Mesodermal cell (in vitro differentiated cells): ENCODE results near the gene ACSS1.

Experiments used
- H3K27ac ChIP-seq: 2 replicates; pipeline ENCODE4 v1.7.0; 2013; ENCODE audit warnings: mild to moderate bottlenecking, low read depth, low read length, moderate library complexity; ENCODE audit not compliant: severe bottlenecking
- H3K36me3 ChIP-seq: 2 replicates; pipeline ENCODE4 v1.7.1; 2013; ENCODE audit warnings: mild to moderate bottlenecking, low read length, moderate library complexity; ENCODE audit not compliant: control insufficient read depth, insufficient read depth
- H3K4me1 ChIP-seq: one replicate; pipeline ENCODE4 v1.7.1; 2013; ENCODE audit warnings: mild to moderate bottlenecking, low read length; ENCODE audit not compliant: insufficient read depth, control insufficient read depth, poor library complexity, severe bottlenecking
- H3K4me3 ChIP-seq: 2 replicates; pipeline ENCODE4 v1.7.0; 2013; ENCODE audit warnings: low read length, control low read depth, mild to moderate bottlenecking; ENCODE audit not compliant: insufficient read depth, poor library complexity, severe bottlenecking; ENCODE audit errors: extremely low read depth
- H3K9me3 ChIP-seq: 2 replicates; pipeline ENCODE4 v1.7.1; 2013; ENCODE audit warnings: mild to moderate bottlenecking, low read length, moderate library complexity; ENCODE audit not compliant: control insufficient read depth
- WGBS, 2 experiments: methylation state at CpG; one replicate each; pipeline ENCODE4 v1.1.5; 2013; ENCODE audit warnings: missing lambda C conversion rate in 2 of 2; ENCODE audit not compliant: insufficient coverage in 2 of 2; 5-methylcytosine and 5-hydroxymethylcytosine counted together

The ACSS1 gene

DNA sequence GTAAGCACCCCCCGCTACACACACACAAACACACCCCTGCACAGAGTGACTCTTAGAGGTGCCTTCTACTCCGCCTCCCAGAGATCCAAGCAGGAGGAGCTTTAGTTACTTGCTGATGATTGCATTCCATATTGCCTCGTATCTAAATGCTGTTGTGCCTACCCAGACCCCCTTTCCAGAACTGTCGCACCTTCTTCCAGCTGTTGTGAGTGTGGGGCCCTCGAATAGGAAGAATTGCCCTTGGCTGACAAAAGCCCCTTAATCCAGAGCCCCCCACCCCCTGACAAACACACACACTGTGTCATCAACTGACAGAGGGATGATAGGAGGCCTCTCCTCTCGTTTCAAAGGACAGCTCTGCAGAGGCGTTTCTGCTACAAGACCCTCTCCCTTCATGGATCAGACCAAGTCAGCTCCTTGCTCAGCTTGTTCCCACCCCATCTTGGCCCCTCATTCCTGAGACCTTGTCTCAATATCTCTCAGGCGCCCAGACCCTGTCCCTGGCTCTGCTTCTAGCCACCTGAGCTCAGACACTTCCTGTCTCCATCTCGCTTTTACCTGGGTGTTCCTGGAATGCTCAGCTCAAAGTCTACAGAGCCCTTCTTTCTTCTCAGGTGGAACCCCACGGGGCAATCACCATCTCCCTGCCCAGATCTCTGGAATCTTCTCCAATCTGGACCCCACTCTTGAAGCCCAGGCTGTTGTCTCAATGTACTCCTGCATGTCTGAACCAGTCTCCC lies 28.0 kb upstream of the ACSS1 start:
- H3K4me3 ChIP-seq: no peak overlapping the region
- H3K4me1 ChIP-seq: peaks cover 5% of the 10 kb centered on the region
- H3K9me3 ChIP-seq: no peaks in the 10 kb centered on the region
- no peaks in the 10 kb centered on the region for H3K36me3 ChIP-seq
- H3K27ac ChIP-seq: no peak overlapping the region
- 76 to 79% methylated on average over 7 to 9 of the region's 10 CpGs for WGBS, 2 experiments

DNA sequence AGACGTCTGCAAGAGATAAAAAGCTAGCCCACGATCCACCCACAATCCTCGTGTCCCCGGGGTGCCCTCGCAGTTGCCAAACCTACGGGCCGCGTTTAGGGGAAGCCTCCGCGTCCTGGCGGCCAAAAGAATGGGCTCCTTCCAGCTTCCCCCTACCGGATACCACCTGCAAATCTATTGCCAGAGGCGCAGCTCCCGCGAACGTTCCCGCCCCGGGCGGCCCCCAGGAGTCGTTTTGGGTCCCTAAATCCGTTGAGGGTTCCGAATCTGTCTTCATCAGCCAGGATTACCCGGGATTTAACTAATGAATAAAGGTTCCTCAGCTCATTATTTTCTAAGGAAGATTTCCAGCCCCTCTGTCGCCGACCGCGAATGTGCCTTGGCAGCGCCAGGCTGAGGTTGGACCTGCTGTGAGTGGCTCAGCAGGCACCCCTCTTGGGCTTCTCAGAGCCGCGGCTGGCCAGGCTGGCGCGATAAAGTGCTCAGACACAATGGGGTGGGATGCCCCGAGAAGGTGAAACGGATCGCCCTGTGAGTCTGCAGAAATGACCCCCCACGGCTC lies 26.8 kb upstream of the ACSS1 start:
- no peaks in the 10 kb centered on the region for H3K36me3 ChIP-seq
- H3K9me3 ChIP-seq: no peaks in the 10 kb centered on the region
- H3K4me3 ChIP-seq: no peak overlapping the region
- peaks cover 5% of the 10 kb centered on the region for H3K4me1 ChIP-seq
- no peak overlapping the region for H3K27ac ChIP-seq
- 3 to 4% methylated on average over 30 to 36 of the region's 36 CpGs for WGBS, 2 experiments

DNA sequence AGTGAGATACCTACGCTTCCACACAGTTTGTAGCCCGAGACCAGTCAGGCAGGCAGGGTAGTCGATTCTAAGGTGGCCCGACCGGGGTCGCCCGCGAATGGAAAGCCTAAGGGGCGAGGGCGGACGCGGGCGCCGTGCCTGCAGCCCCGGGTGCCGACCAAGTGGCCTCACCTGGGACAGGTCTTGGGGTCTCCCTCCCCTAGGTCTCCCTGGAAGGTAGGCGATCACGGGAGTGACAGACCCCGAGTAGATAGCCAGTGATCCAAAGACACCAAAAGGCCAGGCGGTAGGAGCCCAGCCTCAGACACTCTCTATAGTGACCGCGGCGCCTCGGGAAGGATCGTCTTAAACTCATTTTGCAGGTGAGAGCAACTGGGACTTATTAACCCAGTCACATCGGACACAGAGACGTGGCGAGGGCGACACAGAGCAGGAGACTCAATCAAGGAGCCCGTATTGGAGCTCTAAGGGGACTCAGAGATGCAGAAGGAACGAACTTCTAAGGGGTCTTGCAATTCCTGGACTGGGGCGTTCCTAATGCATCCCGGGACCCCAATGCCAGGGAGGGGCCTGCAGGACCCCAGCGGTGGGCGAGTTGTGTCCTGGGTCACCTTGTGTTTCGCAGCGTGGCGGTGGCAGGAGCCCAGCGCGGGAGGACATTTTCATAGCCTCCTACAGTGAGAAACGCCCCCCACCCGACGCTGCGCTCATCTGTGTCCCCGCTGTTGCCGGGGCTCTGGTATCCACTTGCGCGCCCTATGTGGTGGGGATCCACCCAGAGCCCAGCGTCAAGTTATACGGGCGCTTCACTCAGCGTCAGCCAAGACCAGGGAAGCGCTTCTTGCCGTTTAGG lies 26.1 kb upstream of the ACSS1 start:
- no peaks in the 10 kb centered on the region for H3K36me3 ChIP-seq
- H3K9me3 ChIP-seq: no peaks in the 10 kb centered on the region
- peaks cover 5% of the 10 kb centered on the region for H3K4me1 ChIP-seq
- 6 to 7% methylated on average over 51 to 54 of the region's 54 CpGs for WGBS, 2 experiments
- no peak overlapping the region for H3K27ac ChIP-seq
- H3K4me3 ChIP-seq: no peak overlapping the region

DNA sequence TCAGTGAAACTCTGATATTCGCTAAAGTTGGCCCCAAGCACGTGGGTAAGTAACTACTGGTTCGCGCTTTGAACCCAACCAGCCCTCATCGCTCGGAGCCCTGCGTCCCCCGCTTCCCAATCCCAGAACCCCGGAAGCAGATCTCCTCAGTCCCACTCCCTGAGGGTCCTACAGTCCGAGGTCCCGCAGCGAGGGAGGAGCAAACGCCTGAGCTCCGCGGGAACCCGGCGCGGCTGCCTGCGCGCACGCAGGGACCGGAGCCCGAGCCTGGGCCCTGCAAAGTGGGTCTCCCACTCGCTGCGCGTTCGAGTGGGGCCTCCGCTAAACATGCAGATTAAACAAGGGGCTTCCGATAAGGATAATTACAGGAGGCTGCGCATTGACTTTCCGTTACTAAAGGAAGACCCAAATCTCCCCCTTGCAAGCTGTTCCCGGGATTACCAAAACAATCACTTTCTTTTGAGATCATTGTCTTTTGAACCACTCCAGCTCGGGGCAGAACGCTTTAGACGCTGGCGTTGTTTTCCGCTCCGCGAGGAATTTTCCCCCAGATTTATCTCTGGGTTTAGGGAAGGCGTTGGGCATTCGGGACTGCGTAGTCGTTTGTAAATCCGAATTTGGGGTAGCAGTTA lies 25.3 kb upstream of the ACSS1 start:
- Histone ChIP-seq H3K4me3 (no peak overlapping the region), H3K27ac (no peak overlapping the region), H3K4me1 (peaks cover 5% of the 10 kb centered on the region), H3K9me3 (no peaks in the 10 kb centered on the region), H3K36me3 (no peaks in the 10 kb centered on the region)
- WGBS, 2 experiments: 3 to 4% methylated on average over 37 to 44 of the region's 44 CpGs

DNA sequence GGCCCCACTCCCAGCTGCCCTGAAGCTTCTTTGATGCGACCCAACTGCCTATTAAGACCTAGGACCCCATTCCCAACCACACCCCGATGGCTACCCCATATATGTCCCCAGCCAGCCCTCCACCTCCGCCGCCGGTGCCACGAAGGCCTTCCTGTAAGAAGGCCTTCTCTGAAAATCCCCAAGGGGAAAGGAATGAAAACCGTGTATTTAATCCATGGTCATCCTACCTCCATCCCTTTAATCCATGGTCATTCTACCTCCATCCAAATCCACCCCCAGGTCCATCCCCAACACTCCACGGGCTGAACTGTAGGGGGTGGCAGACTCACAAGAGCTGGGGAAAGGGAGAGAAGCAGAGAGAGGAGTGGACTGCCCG lies 24.5 kb upstream of the ACSS1 start:
- Histone ChIP-seq H3K4me3 (no peak overlapping the region), H3K9me3 (no peaks in the 10 kb centered on the region), H3K27ac (no peak overlapping the region), H3K4me1 (peaks cover 6% of the 10 kb centered on the region), H3K36me3 (no peaks in the 10 kb centered on the region)
- WGBS, 2 experiments: 19 to 33% methylated on average over 3 to 5 of the region's 9 CpGs

DNA sequence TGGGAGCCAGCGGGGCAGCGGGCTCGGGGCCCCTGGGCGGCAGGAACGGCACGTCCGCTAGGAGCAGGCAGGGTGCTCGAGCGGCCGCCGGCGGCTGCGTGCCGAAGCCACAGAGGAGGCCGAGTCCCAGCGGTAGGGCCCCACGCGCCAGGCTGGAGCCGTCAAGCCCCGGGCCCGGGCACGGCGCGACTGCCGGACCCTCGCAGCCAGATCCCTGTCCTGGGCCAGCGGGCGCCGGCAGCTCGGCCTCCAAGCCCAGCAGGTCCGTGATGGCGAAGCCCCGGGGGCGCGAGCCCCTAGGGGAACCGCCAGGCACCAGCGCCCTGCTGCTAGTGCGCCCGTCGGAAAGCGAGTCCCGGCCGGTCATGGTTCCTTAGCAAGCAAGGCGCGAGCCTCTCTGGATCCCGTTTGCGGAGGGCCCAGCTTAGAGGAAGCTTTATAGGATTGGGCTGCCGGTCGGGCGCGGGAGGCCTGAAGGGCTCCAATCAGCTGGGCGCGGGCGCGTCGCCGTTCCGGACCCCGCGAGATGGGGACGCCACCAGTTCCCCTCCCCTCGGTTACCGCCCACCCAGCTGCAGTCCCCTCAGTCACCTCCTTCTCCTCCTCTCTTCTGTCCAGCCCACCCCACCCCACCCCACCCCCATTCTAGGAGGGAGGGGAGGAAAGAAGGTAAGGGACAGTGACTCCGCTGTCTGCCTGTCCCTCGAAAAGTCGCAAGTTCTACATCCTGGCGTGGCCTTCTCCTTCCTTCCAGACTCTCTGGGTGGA lies 24.0 kb upstream of the ACSS1 start, which contains the start of gene VSX1:
VSX1 (minus strand) TSS at position 412 of the 768 bp plus-strand sequence; CDS start at position 367, 45 bp downstream.
- H3K36me3 ChIP-seq: no peaks in the 10 kb centered on the region
- H3K4me3 ChIP-seq: peak within 1 kb of the TSS; percentile 1
- peaks cover 10% of the 10 kb centered on the region for H3K4me1 ChIP-seq
- no peaks in the 10 kb centered on the region for H3K9me3 ChIP-seq
- WGBS, 2 experiments: 8 to 11% methylated on average over 40 to 44 of the region's 67 CpGs
- H3K27ac ChIP-seq: no peak within 1 kb of the TSS

DNA sequence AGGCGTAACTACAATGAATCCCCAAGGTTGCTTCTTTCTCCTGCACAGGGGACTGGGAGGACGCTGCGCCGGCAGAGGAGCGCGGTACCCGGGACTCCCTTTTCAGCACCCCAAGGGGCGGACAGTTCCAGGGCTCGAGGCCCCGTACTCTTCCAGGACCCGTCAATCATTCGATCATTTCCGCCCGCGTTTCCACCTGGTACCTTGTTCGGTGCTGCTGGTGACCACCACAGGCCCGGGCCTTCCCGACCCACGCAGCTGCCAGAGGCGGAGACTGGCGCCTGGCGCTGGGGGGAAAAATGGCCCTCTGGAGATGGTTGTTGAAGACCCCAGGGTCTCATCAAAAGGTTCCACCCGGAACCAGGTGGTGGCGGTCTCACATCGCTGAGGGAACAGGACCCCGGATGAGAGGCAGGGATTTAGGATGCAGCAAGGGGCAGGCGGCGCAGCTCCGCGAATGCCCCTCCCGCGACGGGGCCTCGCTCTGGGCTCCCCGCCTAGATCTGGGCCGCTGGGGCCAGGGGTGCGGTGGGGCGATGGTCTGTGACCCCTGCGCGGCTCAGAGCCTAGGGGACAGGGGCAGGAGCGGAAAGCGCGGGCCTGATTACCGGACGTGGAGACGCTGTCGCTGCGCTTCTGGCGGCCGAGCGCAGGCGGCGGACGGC lies 23.3 kb upstream of the ACSS1 start:
- Histone ChIP-seq H3K4me3 (peak overlapping the region; percentile 1), H3K27ac (no peak overlapping the region), H3K36me3 (no peaks in the 10 kb centered on the region), H3K9me3 (no peaks in the 10 kb centered on the region), H3K4me1 (peaks cover 10% of the 10 kb centered on the region)
- 3 to 4% methylated on average over 45 to 54 of the region's 54 CpGs for WGBS, 2 experiments

DNA sequence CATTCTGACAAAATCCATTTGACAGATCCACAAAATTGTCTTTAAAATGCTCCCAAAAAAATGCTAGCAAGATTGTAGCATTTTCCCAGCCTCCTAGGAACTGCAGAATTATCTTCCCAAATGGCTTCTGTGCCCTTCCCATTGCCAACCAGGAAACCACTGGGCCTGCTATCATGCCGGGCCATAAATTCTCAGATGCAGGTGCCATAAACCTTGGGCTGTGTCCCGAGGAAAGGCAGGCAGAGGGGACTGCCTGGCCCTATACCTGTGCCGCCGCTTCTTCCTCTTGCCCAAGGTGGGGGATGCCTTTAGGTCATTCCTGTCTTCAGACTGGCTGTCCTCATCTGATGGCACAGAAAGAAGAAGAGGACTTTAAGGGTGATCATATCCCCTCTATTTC lies 21.2 kb upstream of the ACSS1 start:
- no peaks in the 10 kb centered on the region for H3K36me3 ChIP-seq
- H3K27ac ChIP-seq: no peak overlapping the region
- 76 to 84% methylated on average over 4 of the region's 4 CpGs for WGBS, 2 experiments
- H3K9me3 ChIP-seq: no peaks in the 10 kb centered on the region
- H3K4me3 ChIP-seq: no peak overlapping the region
- H3K4me1 ChIP-seq: peaks cover 10% of the 10 kb centered on the region

DNA sequence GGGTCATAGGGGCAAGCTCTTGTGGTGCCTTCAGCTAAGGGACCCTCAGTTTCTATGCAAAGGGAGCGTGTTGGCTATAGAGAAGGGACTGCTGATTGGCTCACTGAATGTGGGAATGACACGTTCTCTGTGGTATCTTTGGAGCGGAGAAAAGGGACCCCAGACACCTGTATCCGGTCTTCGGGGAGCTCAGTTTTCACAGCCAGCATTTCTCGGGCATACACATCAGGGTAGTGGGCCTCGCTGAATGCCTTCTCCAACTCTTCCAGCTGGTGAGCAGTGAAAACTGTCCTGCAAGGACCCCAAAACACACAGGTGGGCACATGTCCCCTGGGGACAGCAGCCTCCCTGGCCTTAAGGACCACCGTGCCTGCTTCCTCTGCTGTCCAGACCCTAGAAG lies 20.7 kb upstream of the ACSS1 start:
- Histone ChIP-seq H3K27ac (no peak overlapping the region), H3K9me3 (no peaks in the 10 kb centered on the region)
- WGBS, 2 experiments: 66 to 80% methylated on average over 8 of the region's 8 CpGs

More for the DNA sequence above, 20.7 kb upstream of the ACSS1 start:
- no peaks in the 10 kb centered on the region for H3K36me3 ChIP-seq
- H3K4me1 ChIP-seq: peaks cover 10% of the 10 kb centered on the region
- no peak overlapping the region for H3K4me3 ChIP-seq
